GM21526 (cell line): ENCODE results near the gene ADH6.
"Not testable (repeated sequence)": the region's sequence is repeated elsewhere in the genome, so short reads cannot be mapped to it uniquely, and the experiment has no call there.

ENCODE experiments used
- ATAC-seq: cut with Tn5 transposase; IDR thresholded peaks from one replicate; pipeline ENCODE4 v1.9.1; 2021; ENCODE audit warnings: moderate library complexity; ENCODE audit not compliant: unreplicated experiment, low FRiP score

The ADH6 gene

DNA sequence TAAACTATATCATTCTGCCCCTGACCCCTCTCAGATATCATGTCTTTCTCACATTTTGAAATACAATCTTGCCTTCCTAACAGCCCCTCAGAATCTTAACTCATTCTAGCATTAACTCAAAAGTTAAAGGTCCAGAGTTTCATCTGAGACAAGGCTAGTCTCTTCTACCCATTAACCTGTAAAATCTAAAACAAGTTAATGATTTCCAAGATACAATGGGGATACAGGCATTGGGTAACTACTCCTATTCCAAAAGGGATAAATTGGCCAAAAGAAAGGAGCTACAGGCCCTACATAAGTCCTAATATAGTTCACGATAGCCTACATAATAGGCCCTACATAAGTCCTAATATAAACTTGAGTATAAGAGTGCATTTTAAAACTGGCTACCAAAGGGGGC is 18.9 kb downstream of the ADH6 start:
- no peak for ATAC-seq

- no peak for ATAC-seq
Measured at GRCh38 chr4:99190336-99190735, 28.7 kb downstream of the ADH6 start.

DNA sequence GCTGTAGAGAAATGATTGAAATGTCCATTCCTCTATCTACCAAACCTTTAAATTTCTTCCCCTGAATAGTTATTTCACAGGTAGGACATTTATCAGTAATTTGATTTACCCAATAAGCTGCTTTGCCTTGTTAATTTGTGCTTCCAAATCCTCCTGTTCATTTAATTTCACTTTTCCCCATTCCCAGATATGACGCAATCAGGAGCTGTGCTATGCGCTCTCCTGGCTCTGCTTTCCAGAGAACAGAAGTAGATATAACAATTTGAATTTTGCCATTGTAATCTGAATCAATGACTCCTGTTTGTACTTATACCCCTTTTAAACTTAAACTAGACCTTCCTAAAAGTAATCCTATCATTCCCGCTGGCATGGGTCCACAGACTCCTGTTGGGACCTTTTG is 29.1 kb downstream of the ADH6 start:
- not testable (repeated sequence) for ATAC-seq

DNA sequence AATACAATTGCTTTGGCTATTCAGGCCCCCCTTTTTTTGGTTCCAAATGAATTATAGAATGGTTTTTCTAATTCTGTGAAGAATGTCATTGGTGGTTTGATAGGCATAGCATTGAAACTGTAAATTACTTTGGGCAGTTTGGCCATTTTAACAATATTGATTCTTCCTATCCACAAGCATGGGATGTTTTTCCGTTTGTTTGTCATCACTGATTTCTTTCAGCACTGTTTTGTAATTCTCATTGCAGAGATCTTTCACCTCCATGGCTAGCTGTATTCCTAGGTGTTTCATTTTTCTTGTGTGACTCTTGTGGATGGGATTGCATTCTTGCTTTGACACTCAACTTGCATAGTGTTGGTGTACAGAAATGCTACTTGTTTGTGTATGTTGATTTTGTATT is 33.0 kb downstream of the ADH6 start:
- no peak for ATAC-seq

- ATAC-seq = no peak
Measured at GRCh38 chr4:99185581-99185980, 33.5 kb downstream of the ADH6 start.

GRCh38 chr4:99180382-99181070 is 38.5 kb downstream of the ADH6 start:
- ATAC-seq = no peak

DNA sequence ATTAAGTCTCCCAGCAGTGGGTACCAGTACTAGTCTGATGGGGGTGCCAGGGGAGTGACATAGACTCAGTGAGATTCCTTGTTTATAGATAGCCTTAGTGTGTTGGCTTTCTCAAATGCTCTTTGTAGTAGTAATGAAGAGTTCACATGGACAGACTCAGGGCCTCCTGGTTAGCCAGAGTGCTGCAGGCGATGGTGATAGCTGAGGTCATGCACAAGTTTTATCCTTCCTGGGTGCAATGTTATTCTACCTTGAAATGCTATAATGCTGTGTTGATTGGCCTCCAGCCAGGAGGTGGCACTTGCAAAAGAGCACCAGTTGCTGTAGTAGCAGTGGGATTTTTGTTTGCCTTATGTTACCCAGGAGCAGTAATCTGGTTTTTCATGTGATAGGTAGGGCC is 39.4 kb downstream of the ADH6 start:
- ATAC-seq = no peak

GRCh38 chr4:99179178-99179577 is 39.9 kb downstream of the ADH6 start:
- ATAC-seq = no peak

GRCh38 chr4:99166544-99166943 is 52.5 kb downstream of the ADH6 start:
- no peak for ATAC-seq

GRCh38 chr4:99165978-99166377 is 53.1 kb downstream of the ADH6 start:
- ATAC-seq = no peak

DNA sequence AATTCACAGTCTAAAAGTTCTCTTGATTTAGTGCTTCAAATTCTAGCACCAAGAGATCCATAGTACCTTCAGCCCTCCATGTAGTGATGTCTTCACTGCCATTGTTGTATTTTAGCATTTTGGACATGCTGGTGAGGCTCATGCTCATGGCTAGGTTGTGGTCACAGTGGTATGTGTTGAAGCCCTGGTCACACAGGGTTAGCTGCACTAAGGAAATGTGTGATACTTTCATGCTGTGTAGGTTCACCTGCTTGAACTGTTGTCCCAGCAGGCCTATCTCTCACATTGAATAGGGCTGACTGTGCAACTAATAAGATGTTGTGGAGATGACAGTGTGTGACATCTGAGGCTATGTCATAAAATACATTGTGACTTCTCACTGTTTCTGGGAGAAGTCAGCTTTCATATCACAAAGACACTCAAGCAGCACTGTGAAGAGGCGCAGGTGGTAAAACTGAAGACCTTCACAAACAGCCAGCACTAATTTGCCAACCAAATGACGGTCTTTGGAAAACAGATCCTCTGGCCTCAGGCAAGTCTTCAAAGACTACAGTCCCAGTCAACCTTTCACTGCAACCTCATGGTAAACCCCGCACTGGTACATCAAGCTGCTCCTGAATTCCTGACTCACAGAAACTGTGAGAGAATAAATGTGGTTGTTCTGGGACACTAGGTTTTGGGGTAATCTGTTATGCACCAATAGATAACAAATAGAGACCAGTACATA is 57.5 kb downstream of the ADH6 start:
- no peak for ATAC-seq

DNA sequence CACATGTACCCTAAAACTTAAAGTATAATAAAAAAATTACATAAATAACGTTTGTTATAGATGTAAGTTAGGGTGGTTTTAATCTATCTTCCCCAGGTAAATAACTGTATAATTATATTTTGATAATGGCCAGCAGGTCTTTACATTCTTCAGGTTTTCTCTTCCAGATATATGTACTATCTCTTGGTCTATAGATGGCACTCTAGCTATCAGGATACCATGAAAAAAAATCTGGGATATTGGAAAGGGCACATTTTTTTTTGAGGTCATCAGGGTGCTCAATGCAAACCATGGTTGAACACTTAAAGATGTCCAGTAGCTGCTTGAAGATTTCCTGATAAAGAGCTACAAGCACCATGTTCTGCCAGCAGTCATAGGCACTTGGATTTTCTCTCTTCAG is 59.3 kb downstream of the ADH6 start:
- ATAC-seq = no peak

DNA sequence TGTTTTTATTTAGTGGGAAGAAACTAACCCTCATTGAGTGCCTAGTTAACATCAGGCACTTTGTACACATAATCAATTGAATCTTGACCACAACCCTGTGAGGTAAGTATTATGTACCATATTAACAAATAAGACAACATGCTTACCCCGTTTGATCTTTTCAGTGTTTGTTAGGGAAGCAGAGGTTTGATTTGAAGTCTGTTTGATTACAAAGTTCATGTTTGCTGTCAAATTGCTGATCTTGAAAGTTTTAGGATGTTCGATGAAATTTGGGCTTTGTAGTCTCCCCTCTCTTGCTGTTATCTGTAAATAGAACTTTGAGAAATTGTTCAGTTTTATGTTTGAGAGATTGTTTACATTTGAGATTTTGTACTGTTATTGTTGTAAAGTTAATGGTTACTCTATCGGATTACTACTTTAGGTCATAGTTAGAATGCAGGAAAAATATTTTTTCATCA is 61.5 kb downstream of the ADH6 start:
- ATAC-seq = no peak

DNA sequence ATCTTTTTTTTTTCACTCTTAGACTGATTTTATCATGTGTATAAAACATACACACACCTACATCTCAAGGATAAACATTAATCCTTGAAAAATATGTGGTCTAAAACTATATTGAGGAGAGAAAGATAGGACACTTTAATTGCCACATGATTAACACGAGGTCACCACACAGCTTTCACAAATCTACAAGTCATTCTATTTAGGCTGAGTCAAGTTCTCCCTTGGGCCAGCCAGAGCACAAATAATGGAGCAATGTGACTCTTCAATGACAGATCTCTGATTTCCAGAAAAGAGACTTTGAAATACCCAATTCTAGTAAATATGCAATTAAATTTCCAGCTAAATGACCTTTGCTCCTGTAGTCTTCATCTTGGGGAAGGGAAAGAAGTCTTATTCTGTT is 62.1 kb downstream of the ADH6 start:
- ATAC-seq = no peak

- no peak for ATAC-seq
Measured at GRCh38 chr4:99154658-99155342, 64.2 kb downstream of the ADH6 start.
